Measurements from ENCODE around the gene UBXN2A. TPM values are rescaled to one million over a fixed set of nuclear protein-coding genes. Genes with fewer than 3 reads are reported as not detected.

The UBXN2A gene
- total and polyA plus RNA-seq, 2 of the 8 experiments (the other 6 are each of a cell fraction or from before 2014, with no cell fraction given), result 3.6 to 20.4 TPM

DNA sequence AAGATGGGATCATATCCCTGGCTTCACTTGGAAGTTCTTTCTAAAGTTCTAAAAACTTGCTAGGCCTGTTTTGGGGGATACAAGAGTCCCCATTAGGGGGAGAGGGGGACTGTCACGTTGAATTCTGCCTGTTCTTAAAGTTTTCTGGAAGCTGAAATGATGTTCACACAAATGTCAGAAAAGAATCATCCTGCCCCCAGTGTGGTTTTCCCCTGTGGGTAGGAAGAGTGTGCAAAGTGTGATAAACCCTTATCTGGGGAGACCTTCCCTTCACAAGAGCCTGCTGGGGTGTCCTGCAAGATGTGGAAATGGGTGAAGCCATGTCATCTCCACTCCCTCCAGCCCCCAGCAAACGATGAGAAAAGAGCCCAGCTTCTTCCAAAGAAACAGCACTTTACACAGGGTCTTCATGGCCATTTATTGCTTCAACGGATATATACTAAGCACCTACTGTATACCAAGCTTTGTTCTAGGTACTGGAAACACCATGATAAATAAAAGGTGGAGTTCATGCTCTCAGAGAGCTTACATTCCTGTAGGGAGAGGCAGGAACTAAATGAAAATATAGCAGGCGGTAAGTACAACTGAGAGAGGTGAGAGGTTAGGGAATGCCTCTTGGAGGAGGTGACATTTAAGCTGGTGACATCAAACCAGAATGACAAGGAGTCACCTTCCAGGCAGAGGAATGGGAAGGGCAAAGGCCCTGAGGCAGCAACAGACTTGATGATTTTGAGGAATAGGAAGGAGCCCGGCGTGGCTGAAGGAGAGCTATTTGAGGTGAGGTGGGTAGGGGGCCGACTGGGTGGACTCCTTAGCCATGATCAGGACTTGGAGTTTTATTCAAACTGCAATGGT lies 71.2 kb downstream of the UBXN2A start:
- Histone ChIP-seq H3K4me2 (ENCODE audit: insufficient read depth in 1 of 2, low read depth in 2 of 2, low read length in 2 of 2) (0 out of 4 replicates have a peak overlapping the region, but pooled peaks of 1 of the 2 experiments have one; percentile 62), H3K79me2 (ENCODE audit: control insufficient read depth in 1 of 2, insufficient read depth in 2 of 2, low read length in 2 of 2) (no peaks in the 10 kb centered on the region), H4K20me1 (replicated peaks in 1 of 2; ENCODE audit: control insufficient read depth in 1 of 2, insufficient read depth in 2 of 2, low read length in 2 of 2) (no peaks in the 10 kb centered on the region), H3K23me2 (ENCODE audit: low read depth, low read length) (peaks cover 4% of the 10 kb centered on the region; the same call in 1 of the 2 replicates), H3K27me3 (replicated peaks in 1 of 4; ENCODE audit: control insufficient read depth in 3 of 4, extremely low read depth in 1 of 4, insufficient read depth in 3 of 4, low read length in 3 of 4) (peaks cover 0 to 13% (median 6%) of the 10 kb centered on the region in 4 experiments; a peak in 3 of 7 replicates), H3K36me3 (ENCODE audit: control insufficient read depth in 2 of 4, insufficient read depth in 4 of 4, low read length in 3 of 4) (no peaks in the 10 kb centered on the region), H3K4me3 (ENCODE audit: extremely low read depth in 1 of 4, insufficient read depth in 2 of 4, low read depth in 3 of 4, low read length in 4 of 4) (no peak overlapping the region), H3K14ac (ENCODE audit: insufficient read length) (no peak overlapping the region), H2BK15ac (ENCODE audit: low read length) (no peak overlapping the region), H3K4me1 (replicated peaks in 1 of 4; ENCODE audit: control insufficient read depth in 3 of 4, insufficient read depth in 4 of 4, low read length in 3 of 4) (peaks cover 0 to 24% (median 15%) of the 10 kb centered on the region in 4 experiments; a peak in 6 of 7 replicates), H3K9me3 (ENCODE audit: insufficient read depth in 2 of 2, low read depth in 1 of 2, low read length in 1 of 2) (no peaks in the 10 kb centered on the region), H3K27ac (ENCODE audit: low read depth, low read length) (no peak overlapping the region), H2AK5ac (ENCODE audit: low read depth, low read length) (no peak overlapping the region), H4K8ac (ENCODE audit: extremely low read depth, insufficient read depth, low read length) (no peak overlapping the region), H3K23ac (ENCODE audit: insufficient read length) (no peak overlapping the region), H3K4ac (replicated peaks; ENCODE audit: insufficient read length, low read depth, low read length) (no peak overlapping the region), H2BK5ac (ENCODE audit: low read depth, low read length) (no peak overlapping the region), H2BK12ac (ENCODE audit: low read depth, low read length) (no peak overlapping the region), H4K91ac (replicated peaks; ENCODE audit: insufficient read length, low read length) (no peak overlapping the region), H3K56ac (replicated peaks; ENCODE audit: insufficient read length, low read depth, low read length) (no peak overlapping the region), H3K9ac (replicated peaks in 1 of 4; ENCODE audit: extremely low read depth in 1 of 4, low read depth in 3 of 4, low read length in 3 of 4) (no peak overlapping the region), H3K79me1 (ENCODE audit: low read depth, low read length) (no peaks in the 10 kb centered on the region), H2BK120ac (replicated peaks; ENCODE audit: low read depth, low read length) (no peak overlapping the region), H3K18ac (ENCODE audit: extremely low read depth, low read length) (no peak overlapping the region), H2BK20ac (ENCODE audit: low read length) (no peak overlapping the region), H2AFZ (ENCODE audit: low read length) (no peak overlapping the region), H4K5ac (ENCODE audit: insufficient read length, low read depth, low read length) (no peak overlapping the region)
- ChIA-PET POLR2A (ENCODE audit: partially characterized antibody) (interaction anchor here (0.7 to 3.6 kb wide), 6 partner anchors 9 to 136 kb away, joined by 3 to 20 read pairs (median 3); partner anchors contain the start of genes ATAD2B, FKBP1B and WDCP), CTCF (ENCODE audit: partially characterized antibody) (interaction anchor here (0.6 to 1.6 kb wide), 8 partner anchors 9 to 355 kb away, joined by 3 to 7 read pairs (median 4); no protein-coding TSS in a partner anchor)
- DNase-seq (ENCODE audit: low read depth in 1 of 2, low spot score in 2 of 2), result no peak
- FAIRE-seq, result no peak
- 84% methylated on average over 7 of the region's 7 CpGs; no CpG with 5 or more reads in 1 of the 2 experiments for WGBS, 2 experiments (ENCODE audit: extremely low coverage in 1 of 2, insufficient coverage in 1 of 2, insufficient read length in 1 of 2, insufficient replicate concordance in 2 of 2, low coverage in 1 of 2, low lambda C conversion rate in 2 of 2, missing lambda C conversion rate in 1 of 2)
- no peak for TF ChIP-seq RXRA (IDR thresholded peaks at IDR 0.05; ENCODE audit: insufficient read depth, low read depth, low read length)
- no peak for TF ChIP-seq SAP30 (IDR thresholded peaks at IDR 0.05; ENCODE audit: insufficient read depth, insufficient replicate concordance, low read length)
- no peak for TF ChIP-seq SIN3A (conservative IDR thresholded peaks at IDR 0.05 in 1 of 2, IDR thresholded peaks at IDR 0.05 in 1 of 2; ENCODE audit: low read depth in 1 of 2, low read length in 2 of 2)
- no peak for TF ChIP-seq SP4 (IDR thresholded peaks at IDR 0.05; ENCODE audit: low read length)
- no peak for TF ChIP-seq KDM5A (IDR thresholded peaks at IDR 0.05; ENCODE audit: low read length)

Data from H1 (cell line).